Heart right ventricle (tissue), 16 donors: ENCODE results near the gene GNLY. TPM values are rescaled to one million over a fixed set of nuclear protein-coding genes. Genes with fewer than 3 reads are reported as not detected.

Experiments
- ATAC-seq, 8 donors: fragments of 200-7000 bp; cut with Tn5 transposase; one replicate each; pipeline ENCODE4 v1.9.1; 2020; ENCODE audit warnings: mild to moderate bottlenecking in 8 of 8, moderate library complexity in 8 of 8, moderate number of reproducible peaks in 1 of 8
- DNase-seq, 2 donors: peaks; one replicate each; pipeline ENCODE4 v3.0.0-alpha.2; 2020
- H3K27ac ChIP-seq, 10 donors: fragments of 200-600 bp; sonication (generic) in 2 of 10; one replicate each; pipeline versions ENCODE4 v1.5.0 to v1.8.0; 2020 to 2022; ENCODE audit warnings: mild to moderate bottlenecking in 3 of 10
- H3K27me3 ChIP-seq, 7 donors: fragments of 200-600 bp; one replicate each; pipeline ENCODE4 v1.8.0; 2021 to 2022; ENCODE audit warnings: mild to moderate bottlenecking in 2 of 7
- H3K36me3 ChIP-seq, 9 donors: fragments of 200-600 bp; sonication (generic) in 1 of 9; one replicate each; pipeline versions ENCODE4 v1.5.0 to v1.8.0; 2020 to 2022; ENCODE audit warnings: mild to moderate bottlenecking in 2 of 9
- H3K4me1 ChIP-seq, 9 donors: fragments of 200-600 bp; sonication (generic) in 1 of 9; one replicate each; pipeline versions ENCODE4 v1.5.0 to v1.8.0; 2020 to 2022; ENCODE audit warnings: mild to moderate bottlenecking in 4 of 9
- H3K4me3 ChIP-seq, 10 donors: fragments of 200-600 bp; sonication (generic) in 2 of 10; one replicate each; pipeline versions ENCODE4 v1.5.0 to v1.8.0; 2020 to 2022; ENCODE audit warnings: mild to moderate bottlenecking in 7 of 10, moderate library complexity in 2 of 10
- H3K9me3 ChIP-seq, 11 donors: fragments of 200-600 bp in 10 of 11; sonication (generic) in 2 of 11; one replicate each; pipeline versions ENCODE4 v1.5.0 to v1.8.0; 2013 to 2022; ENCODE audit warnings: mild to moderate bottlenecking in 2 of 11, control low read depth in 1 of 11, moderate library complexity in 1 of 11
- WGBS, 2 donors: extraction: QIAGEN DNeasy Blood & Tissue Kit; methylation state at CpG; one replicate each; pipeline ENCODE4 v1.1.7; 2013; ENCODE audit warnings: inconsistent platforms in 1 of 2; 5-methylcytosine and 5-hydroxymethylcytosine counted together
- intact Hi-C, 10 donors: fragments of 100-400 bp; cut with DNase I; formaldehyde crosslinking; loops; one replicate each; pipeline versions ENCODE4 v1.11.1 to v1.14.2; 2022
- polyA plus RNA-seq, 2 donors: library from polyadenylated mRNA; stranded (reverse); fragments of 200-250 nt; gene quantifications; one replicate each; pipeline ENCODE4 v1.2.3, GENCODE V29; 2013
- total RNA-seq, 10 donors: library from RNA; stranded (reverse); fragmentation: NEBNext Ultra II Directional in 3 of 10; extraction: Animal tissue kit (Norgen Biotek cat#: 25700) in 3 of 10; gene quantifications; one replicate each; pipeline versions ENCODE4 v1.2.1 to v1.2.4, GENCODE V29; 2021 to 2023
- TF ChIP-seq, protein P1 (sequence below), 9 donors: fragments of 200-600 bp; sonication (generic) in 2 of 9; IDR thresholded peaks; one replicate each; pipeline versions ENCODE4 v1.5.0 to v1.8.0; 2021 to 2022; ENCODE audit warnings: antibody characterized with exemption in 9 of 9, mild to moderate bottlenecking in 5 of 9, moderate library complexity in 1 of 9
- donor health status: Arrhythmogenic right ventricular cardiomyopathy.
- donor health status: ischemic (EF 13 %, LVEDD 7.1; RV severe dilation, severe dysfunction).
- donor health status: healthy with polysubstance abuse.
- donor health status: DM: no; HTN: yes; CAD: no.
- donor health status: DM: no; HTN: no; CAD: no.
- donor health status: ischemic (EF 25% LVEDD 6.9; RV normal size, moderate dysfunction).
- donor health status: ischemic (EF 25% LVEDD 5.7; RV mildly dilated, moderate dysfunction).
- donor health status: healthy.
- donor health status: DM: yes; HTN: yes; CAD: no.
- donor health status: Ischemic cardiomyopathy.
- donor health status: ischemic (EF 35%, LVEDD 5.7; RV mildly dilated, moderate dysfunction).
- donor health status: nonischemic (EF 11% LVEDD 7.7; RV severe dilation, severe dysfunction).
- donor health status: DM: yes; HTN: yes; CAD: no.
- donor health status: PGD.
- donor health status: ischemic (EF 29% LVEDD 5.4; RV normal size, mild dysfunction).
- donor health status: nonischemic (EF 23%, LVEDD 6.1; RV moderate dilation, normal function).

GNLY gene
- total and polyA plus RNA-seq, 12 donors, result 0.17 to 43.2 (median 1.2) TPM

DNA sequence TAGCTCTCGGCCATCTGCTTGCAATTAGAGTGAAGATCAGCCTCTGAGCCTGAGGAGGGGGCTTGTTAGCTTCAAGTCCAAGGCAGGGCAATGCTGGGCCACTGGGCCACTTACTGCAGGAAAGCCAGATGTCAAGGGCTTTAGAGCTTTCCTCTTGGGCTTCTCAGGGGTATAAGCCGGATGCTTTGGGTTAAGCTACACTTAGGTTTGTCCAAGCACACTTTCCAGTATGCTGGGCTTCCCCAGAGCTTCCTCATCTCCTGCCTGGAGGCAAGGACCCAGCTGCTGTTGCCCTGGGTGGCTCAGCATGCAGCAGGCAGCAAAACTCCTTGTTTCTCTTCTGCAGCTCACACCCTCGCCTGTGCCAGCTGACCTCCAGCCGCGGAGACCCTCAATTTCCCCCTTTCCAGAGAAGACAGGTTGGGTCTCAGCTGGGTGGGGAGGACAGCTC is 30.6 kb downstream of the GNLY start:
- Histone ChIP-seq H3K27ac (peak overlapping the region in 2 of 10 donors; percentile 17 to 31), H3K4me3 (no peak overlapping the region), H3K9me3 (peaks cover 0 to 4% (median 0%) of the 10 kb centered on the region in 11 donors), H3K4me1 (peaks cover 0 to 65% (median 31%) of the 10 kb centered on the region in 9 donors), H3K36me3 (no peaks in the 10 kb centered on the region), H3K27me3 (no peaks in the 10 kb centered on the region)
- ATAC-seq (no peak), DNase-seq (no peak)
- TF ChIP-seq, protein P1, sequence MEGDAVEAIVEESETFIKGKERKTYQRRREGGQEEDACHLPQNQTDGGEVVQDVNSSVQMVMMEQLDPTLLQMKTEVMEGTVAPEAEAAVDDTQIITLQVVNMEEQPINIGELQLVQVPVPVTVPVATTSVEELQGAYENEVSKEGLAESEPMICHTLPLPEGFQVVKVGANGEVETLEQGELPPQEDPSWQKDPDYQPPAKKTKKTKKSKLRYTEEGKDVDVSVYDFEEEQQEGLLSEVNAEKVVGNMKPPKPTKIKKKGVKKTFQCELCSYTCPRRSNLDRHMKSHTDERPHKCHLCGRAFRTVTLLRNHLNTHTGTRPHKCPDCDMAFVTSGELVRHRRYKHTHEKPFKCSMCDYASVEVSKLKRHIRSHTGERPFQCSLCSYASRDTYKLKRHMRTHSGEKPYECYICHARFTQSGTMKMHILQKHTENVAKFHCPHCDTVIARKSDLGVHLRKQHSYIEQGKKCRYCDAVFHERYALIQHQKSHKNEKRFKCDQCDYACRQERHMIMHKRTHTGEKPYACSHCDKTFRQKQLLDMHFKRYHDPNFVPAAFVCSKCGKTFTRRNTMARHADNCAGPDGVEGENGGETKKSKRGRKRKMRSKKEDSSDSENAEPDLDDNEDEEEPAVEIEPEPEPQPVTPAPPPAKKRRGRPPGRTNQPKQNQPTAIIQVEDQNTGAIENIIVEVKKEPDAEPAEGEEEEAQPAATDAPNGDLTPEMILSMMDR (IDR thresholded peaks at IDR 0.05), result no peak
- intact Hi-C loops, result loop anchor here in 4 of 10 donors (5.0 to 10.0 kb wide), 4 partner anchors 50 to 360 kb away; no protein-coding TSS in a partner anchor
- 76 to 80% methylated on average over 5 of the region's 5 CpGs for WGBS, 2 donors

DNA sequence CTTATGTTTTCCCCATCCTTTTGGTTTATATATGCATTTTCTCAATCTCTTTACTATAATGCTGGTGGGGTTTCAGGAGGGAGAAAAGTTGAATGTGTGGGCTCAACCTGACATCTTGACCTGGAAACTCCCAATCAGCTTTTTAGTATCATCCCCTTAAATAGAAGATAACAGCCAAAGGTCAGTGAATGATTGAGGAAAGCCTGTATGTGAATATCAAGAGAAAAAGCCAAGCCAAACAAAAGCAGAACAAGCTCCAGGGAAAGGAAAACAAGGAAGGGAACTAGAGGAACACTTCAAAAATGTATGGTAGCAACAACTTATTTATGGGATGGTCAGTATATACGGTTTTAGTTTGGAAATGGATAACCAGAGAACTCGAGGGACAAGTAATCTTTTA is 31.3 kb downstream of the GNLY start:
- Histone ChIP-seq H3K9me3 (peaks cover 0 to 2% (median 0%) of the 10 kb centered on the region in 11 donors), H3K27ac (peak overlapping the region in 2 of 10 donors; percentile 17 to 31), H3K4me1 (peaks cover 0 to 61% (median 34%) of the 10 kb centered on the region in 9 donors), H3K36me3 (no peaks in the 10 kb centered on the region), H3K4me3 (no peak overlapping the region), H3K27me3 (no peaks in the 10 kb centered on the region)
- intact Hi-C loops, result loop anchor here in 4 of 10 donors (5.0 to 10.0 kb wide), 4 partner anchors 51 to 359 kb away; no protein-coding TSS in a partner anchor
- 67 to 70% methylated on average over 2 of the region's 2 CpGs for WGBS, 2 donors
- ATAC-seq (no peak), DNase-seq (no peak)
- TF ChIP-seq, protein P1 (IDR thresholded peaks at IDR 0.05), result no peak

DNA sequence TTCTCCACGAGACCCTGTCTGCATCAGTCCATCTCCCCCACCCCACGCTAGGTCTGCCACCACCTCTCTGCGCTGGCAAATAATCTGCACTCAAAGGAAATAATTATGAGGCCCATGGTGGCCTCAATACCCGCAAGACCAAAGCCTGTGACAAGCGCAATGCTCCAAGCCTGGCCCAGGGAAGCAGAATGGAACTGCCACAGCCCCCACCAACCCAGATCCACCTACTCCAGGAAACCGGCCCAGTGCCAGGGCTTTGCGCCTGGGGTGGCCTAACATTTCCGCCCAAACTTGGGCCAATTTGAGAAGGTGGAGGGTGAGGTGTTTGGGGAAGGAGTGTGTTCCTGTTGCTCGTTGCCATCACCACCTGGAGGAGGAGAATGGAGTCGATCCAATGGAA is 33.6 kb downstream of the GNLY start:
- H3K36me3 ChIP-seq, result no peaks in the 10 kb centered on the region
- H3K27ac ChIP-seq, result peak overlapping the region in 8 of 10 donors; percentile 3 to 72 (median 48)
- no peaks in the 10 kb centered on the region for H3K27me3 ChIP-seq
- intact Hi-C loops, result loop anchor here in 9 of 10 donors (1.0 to 10.0 kb wide), 8 partner anchors 53 to 357 kb away; no protein-coding TSS in a partner anchor
- ATAC-seq, result peak in 4 of 8 donors; percentile 37 to 54 (median 43)
- 73 to 80% methylated on average over 10 of the region's 10 CpGs for WGBS, 2 donors
- DNase-seq, result peak in 1 of 2 donors; percentile 42
- H3K4me1 ChIP-seq, result peaks cover 0 to 61% (median 34%) of the 10 kb centered on the region in 9 donors
- no peak overlapping the region for H3K4me3 ChIP-seq
- H3K9me3 ChIP-seq, result no peaks in the 10 kb centered on the region
- TF ChIP-seq, protein P1 (IDR thresholded peaks at IDR 0.05), result no peak

- intact Hi-C loops, result loop anchor here in 9 of 10 donors (1.0 to 10.0 kb wide), 8 partner anchors 54 to 356 kb away; no protein-coding TSS in a partner anchor
- Histone ChIP-seq H3K36me3 (no peaks in the 10 kb centered on the region), H3K27me3 (no peaks in the 10 kb centered on the region), H3K27ac (peak overlapping the region in 9 of 10 donors; percentile 3 to 72 (median 49)), H3K9me3 (no peaks in the 10 kb centered on the region), H3K4me1 (peaks cover 0 to 62% (median 38%) of the 10 kb centered on the region in 9 donors), H3K4me3 (no peak overlapping the region)
- 62 to 71% methylated on average over 5 of the region's 5 CpGs for WGBS, 2 donors
- DNase-seq, result no peak
- TF ChIP-seq, protein P1 (IDR thresholded peaks at IDR 0.05), result no peak
- ATAC-seq, result peak in 2 of 8 donors; percentile 4 to 27
Measured at GRCh38 chr2:85728342-85728741, 34.2 kb downstream of the GNLY start.
